GM13977 (cell line): ENCODE measurements around the gene KCNA2.

Experiments used
- DNase-seq: peaks from one replicate; pipeline ENCODE4 v3.0.0; 2012; ENCODE audit warnings: low spot score
- in situ Hi-C: fragments of 300-500 bp; cut with MboI; formaldehyde crosslinking; loops from one replicate; pipeline ENCODE4 v1.12.0; 2022; ENCODE audit warnings: low sequenced_read_pairs, low pct_unique_long_range_greater_than_20kb, mixed read lengths, inconsistent platforms; ENCODE audit not compliant: unreplicated experiment
- TF ChIP-seq, protein P1 (sequence below): IDR thresholded peaks from 2 replicates; pipeline ENCODE4 v1.5.1; 2012; ENCODE audit warnings: mild to moderate bottlenecking, control low read depth; ENCODE audit not compliant: insufficient read depth; ENCODE audit errors: extremely low read depth, missing control alignments

KCNA2 gene

DNA sequence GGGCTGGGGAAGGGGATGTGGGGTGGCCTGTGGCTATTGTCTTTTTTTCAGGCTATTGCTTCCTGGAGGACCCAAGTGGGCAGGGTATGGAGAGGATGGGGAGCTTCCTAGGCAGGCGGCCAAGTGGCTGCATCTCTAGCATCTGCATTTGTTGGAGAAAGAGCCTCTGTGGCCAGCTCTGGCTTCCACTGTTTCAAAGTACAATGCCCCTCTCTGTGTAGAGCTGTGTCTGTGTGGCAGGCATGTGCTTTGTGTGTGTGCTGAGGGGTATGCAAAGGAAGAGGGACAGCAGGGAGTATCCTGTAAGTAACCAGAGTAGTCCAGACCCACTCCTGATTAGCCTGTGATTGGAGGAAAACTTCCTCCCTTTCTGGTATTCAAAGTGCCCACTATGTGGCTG, 40.6 kb downstream of the KCNA2 start:
- no peak for DNase-seq
- TF ChIP-seq, protein P1, sequence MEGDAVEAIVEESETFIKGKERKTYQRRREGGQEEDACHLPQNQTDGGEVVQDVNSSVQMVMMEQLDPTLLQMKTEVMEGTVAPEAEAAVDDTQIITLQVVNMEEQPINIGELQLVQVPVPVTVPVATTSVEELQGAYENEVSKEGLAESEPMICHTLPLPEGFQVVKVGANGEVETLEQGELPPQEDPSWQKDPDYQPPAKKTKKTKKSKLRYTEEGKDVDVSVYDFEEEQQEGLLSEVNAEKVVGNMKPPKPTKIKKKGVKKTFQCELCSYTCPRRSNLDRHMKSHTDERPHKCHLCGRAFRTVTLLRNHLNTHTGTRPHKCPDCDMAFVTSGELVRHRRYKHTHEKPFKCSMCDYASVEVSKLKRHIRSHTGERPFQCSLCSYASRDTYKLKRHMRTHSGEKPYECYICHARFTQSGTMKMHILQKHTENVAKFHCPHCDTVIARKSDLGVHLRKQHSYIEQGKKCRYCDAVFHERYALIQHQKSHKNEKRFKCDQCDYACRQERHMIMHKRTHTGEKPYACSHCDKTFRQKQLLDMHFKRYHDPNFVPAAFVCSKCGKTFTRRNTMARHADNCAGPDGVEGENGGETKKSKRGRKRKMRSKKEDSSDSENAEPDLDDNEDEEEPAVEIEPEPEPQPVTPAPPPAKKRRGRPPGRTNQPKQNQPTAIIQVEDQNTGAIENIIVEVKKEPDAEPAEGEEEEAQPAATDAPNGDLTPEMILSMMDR, result no peak
- in situ Hi-C loops, result no loop called here

DNA sequence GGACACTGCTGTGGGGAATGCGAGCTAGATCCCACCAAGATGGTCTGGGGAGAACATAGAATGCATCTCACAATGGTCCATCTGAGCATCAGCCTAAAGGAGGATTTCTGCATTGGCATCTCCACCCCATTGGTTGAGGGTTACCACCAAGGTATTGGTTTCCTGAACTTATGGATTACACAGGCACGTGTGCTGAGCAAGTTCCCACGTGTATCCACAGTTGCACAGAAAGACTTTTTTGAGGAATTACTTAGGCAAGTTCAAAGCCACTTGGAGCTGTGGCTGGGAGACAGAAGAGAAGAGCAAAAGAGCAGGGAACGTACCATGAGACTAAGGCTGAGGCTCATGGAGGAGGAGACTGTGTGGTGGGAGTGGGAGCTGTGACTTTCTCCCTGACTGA, 43.1 kb downstream of the KCNA2 start:
- DNase-seq, result no peak
- in situ Hi-C loops, result no loop called here
- TF ChIP-seq, protein P1, result no peak

DNA sequence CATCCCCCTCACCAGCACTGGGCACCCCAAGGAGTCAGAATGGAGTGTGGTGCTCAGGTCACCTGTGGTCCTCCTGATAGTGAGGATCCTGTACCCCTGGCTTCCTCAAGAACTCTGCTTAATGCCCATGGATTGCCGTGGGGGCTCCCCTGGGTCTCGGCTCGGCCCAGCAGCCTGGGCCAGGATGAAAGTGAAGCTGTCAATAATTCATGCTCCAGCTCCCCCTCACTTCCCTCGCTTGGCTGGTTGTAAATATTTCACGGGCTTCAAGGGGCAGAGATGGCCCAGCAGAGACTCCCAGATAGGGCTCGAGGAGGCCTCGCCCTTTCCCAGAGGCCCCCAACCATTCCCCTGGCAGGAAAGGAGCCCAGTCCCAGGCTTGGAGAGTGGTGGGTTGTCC, 44.6 kb downstream of the KCNA2 start:
- TF ChIP-seq, protein P1, result no peak
- no peak for DNase-seq
- in situ Hi-C loops, result no loop called here

DNA sequence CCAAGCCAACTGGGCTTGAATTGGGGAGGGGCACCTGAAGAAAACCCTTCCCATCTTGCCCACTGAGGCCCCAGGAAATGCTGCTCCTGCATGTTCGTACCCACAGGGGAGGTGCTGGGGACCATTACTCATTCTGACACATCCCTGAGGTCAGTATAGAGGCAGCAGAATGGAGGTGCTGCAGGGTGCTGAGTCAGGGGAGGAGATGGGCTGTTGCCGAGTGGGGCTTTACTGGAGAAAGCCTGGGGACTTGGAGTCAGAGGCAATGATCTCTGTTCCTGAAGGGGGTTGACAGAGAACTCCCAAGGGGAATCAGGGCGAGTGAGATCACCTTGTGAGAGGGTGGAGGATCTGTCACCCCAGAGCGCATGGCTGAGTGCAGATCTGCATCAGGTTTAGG, 47.0 kb downstream of the KCNA2 start:
- no peak for DNase-seq
- TF ChIP-seq, protein P1, result no peak
- in situ Hi-C loops, result no loop called here

DNA sequence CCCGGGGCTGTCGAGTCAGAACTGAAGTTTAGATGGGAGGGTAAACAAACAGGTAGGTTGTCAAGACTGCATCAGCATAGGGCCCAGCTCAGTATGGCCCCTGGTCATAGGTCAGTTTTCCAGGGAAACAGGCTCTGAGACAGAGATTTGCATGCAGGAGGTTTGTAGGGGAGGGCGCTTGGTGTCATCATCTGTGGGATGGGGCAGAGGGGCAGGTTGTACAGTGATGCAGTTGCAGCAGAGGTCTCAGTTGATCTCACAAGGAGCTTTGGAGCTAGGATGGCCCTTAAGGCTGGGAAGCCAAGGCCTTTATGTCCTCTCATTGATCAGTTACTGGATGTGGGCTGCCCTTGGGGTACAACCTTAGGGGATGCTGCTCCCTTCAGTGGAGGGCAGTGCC, 48.7 kb downstream of the KCNA2 start:
- in situ Hi-C loops, result no loop called here
- DNase-seq, result no peak
- TF ChIP-seq, protein P1, result no peak

DNA sequence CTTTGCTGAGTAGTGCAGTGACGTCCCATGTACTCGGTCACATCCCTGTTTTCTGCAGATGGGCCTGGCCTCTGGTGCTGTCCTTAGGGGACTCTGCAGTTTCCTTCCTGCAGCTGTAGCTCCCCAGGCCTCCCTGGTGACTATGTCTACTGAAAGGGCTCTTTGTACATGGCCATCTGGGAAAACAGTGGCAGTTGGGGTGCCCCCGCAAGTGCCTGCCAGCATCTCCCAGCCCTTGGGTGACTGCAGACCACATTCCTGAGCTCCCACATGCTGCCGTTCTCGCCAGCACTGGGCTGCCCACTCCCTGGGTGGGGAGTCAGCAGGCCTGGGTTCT, 49.7 kb downstream of the KCNA2 start:
- no peak for DNase-seq
- in situ Hi-C loops, result no loop called here
- TF ChIP-seq, protein P1, result no peak
